BLaER1 treated with 17β-estradiol and CSF1 and Interleukin-3, amounts not matched to agents 10 nM and 100 nM (cell line): ENCODE measurements around the gene RNF213.
A peak's percentile ranks its signal among the peaks of the same experiment; 100 is the strongest.
"Not testable (repeated sequence)": the region's sequence is repeated elsewhere in the genome, so short reads cannot be mapped to it uniquely, and the experiment has no call there.

Experiments
- H3K27ac ChIP-seq, 11 experiments: shearing (Covaris generic); formaldehyde crosslinking; 2 replicates each; pipeline ENCODE4 v1.8.1; 2022
- H3K27me3 ChIP-seq, 11 experiments: shearing (Covaris generic); formaldehyde crosslinking; 2 replicates each; pipeline ENCODE4 v1.8.1; 2022
- H3K36me3 ChIP-seq, 11 experiments: shearing (Covaris generic); formaldehyde crosslinking; 2 replicates each; pipeline ENCODE4 v1.8.1; 2022
- H3K4me1 ChIP-seq, 10 experiments: shearing (Covaris generic); formaldehyde crosslinking; 2 replicates each; pipeline ENCODE4 v1.8.1; 2022
- H3K4me2 ChIP-seq, 11 experiments: shearing (Covaris generic); formaldehyde crosslinking; 2 replicates each; pipeline ENCODE4 v1.8.1; 2022
- H3K4me3 ChIP-seq, 10 experiments: shearing (Covaris generic); formaldehyde crosslinking; 2 replicates each; pipeline ENCODE4 v1.8.1; 2022
- H3K9ac ChIP-seq, 11 experiments: shearing (Covaris generic); formaldehyde crosslinking; 2 replicates each; pipeline ENCODE4 v1.8.1; 2022
- H3K9me3 ChIP-seq, 11 experiments: shearing (Covaris generic); formaldehyde crosslinking; replicated peaks in 1 of 11; 2 replicates each; pipeline ENCODE4 v1.8.1; 2022
- H4K20me1 ChIP-seq, 11 experiments: shearing (Covaris generic); formaldehyde crosslinking; 2 replicates each; pipeline ENCODE4 v1.8.1; 2022
- Cebpa-rat ChIP-seq, 11 experiments: shearing (Covaris generic); IDR thresholded peaks; 2 replicates each; pipeline ENCODE4 v1.8.1; 2022

The RNF213 gene

DNA sequence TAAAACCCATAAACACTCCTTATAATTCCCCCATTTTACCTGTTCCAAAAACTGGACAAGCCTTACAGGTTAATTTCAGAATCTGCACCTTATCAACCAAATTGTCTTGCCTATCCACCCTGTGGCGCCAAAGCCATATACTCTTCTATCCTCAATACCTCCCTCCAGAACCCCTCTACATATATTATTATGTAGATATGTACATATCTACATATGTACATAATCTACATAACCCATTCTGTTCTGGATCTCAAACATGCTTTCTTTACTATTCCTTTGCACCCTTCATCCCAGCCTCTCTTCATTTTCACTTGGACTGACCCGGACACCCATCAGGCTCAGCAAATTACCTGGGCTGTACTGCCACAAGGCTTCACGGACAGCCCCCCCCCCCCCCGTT, 142.3 kb downstream of the RNF213 start:
- Histone ChIP-seq H3K9ac (no peak overlapping the region), H3K27me3 (no peaks in the 10 kb centered on the region), H4K20me1 (no peaks in the 10 kb centered on the region), H3K27ac (no peak overlapping the region), H3K4me1 (peaks cover 16 to 28% (median 26%) of the 10 kb centered on the region in 10 experiments; a peak in 19 of 20 replicates), H3K36me3 (no peaks in the 10 kb centered on the region), H3K4me2 (no peak overlapping the region), H3K9me3 (peaks cover 0 to 27% (median 5%) of the 10 kb centered on the region in 11 experiments; a peak in 8 of 22 replicates), H3K4me3 (no peak overlapping the region)
- TF ChIP-seq Cebpa-rat (IDR thresholded peaks at IDR 0.05), result no peak

- Histone ChIP-seq H3K9me3 (peaks cover 0 to 15% (median 5%) of the 10 kb centered on the region in 11 experiments; a peak in 6 of 22 replicates), H3K36me3 (no peaks in the 10 kb centered on the region), H3K4me2 (no peak overlapping the region), H3K4me3 (no peak overlapping the region), H3K27ac (no peak overlapping the region), H3K4me1 (no peaks in the 10 kb centered on the region), H3K27me3 (peaks cover 0 to 8% (median 5%) of the 10 kb centered on the region in 11 experiments; a peak in 7 of 22 replicates), H4K20me1 (no peaks in the 10 kb centered on the region), H3K9ac (no peak overlapping the region)
- TF ChIP-seq Cebpa-rat (IDR thresholded peaks at IDR 0.05), result no peak
Observed at GRCh38 chr17:80406146-80406545, 145.5 kb downstream of the RNF213 start.

DNA sequence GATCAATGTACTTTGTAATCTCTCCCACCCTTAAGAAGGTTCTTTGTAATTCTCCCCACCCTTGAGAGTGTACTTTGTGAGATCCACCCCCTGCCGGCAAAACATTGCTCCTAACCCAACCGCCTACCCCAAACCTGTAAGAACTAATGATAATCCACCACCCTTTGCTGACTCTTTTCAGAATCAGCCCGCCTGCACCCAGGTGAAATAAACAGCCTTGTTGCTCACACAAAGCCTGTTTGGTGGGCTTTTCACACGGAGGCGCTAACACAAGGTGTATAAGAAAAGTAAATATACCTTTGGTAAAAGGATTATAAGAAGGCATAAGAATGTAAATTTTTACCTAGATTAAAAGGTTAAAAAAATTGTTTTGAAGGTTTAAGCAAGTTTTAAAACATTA, 147.3 kb downstream of the RNF213 start:
- H3K27me3 ChIP-seq, result peaks cover 0 to 25% (median 20%) of the 10 kb centered on the region in 11 experiments; a peak in 17 of 22 replicates
- H3K4me2 ChIP-seq, H3K36me3 ChIP-seq, H3K4me1 ChIP-seq, H3K9ac ChIP-seq, H3K9me3 ChIP-seq, H4K20me1 ChIP-seq, H3K4me3 ChIP-seq, H3K27ac ChIP-seq: not testable (repeated sequence)

DNA sequence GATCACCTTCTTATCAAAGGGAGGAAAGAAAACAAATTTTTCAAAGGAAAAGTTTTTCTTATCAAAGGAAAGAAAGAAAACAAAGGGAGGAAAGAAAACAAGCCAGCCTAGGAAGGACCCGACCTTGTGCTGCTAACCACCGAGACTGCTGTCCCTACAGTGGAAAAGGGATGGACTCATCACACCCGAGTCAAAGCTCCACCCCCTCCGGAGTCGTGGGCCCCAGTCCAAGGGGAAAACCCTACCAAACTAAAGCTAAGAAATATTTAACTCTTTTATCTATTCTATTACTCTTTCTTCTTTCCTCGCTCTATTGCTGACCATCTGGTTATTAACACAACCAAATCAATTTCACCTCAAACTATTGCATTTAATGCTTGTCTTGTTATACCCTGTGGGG, 148.2 kb downstream of the RNF213 start:
- Histone ChIP-seq H3K9ac (no peak overlapping the region), H3K9me3 (no peaks in the 10 kb centered on the region), H3K36me3 (no peaks in the 10 kb centered on the region), H3K27me3 (peaks cover 7 to 35% (median 30%) of the 10 kb centered on the region in 11 experiments), H3K4me2 (no peak overlapping the region), H3K4me1 (peaks cover 0 to 2% (median 0%) of the 10 kb centered on the region in 10 experiments; a peak in 3 of 20 replicates), H4K20me1 (no peaks in the 10 kb centered on the region; a peak in 1 of 22 replicates), H3K27ac (no peak overlapping the region), H3K4me3 (no peak overlapping the region)
- no peak for TF ChIP-seq Cebpa-rat (IDR thresholded peaks at IDR 0.05)

- no peaks in the 10 kb centered on the region; a peak in 2 of 22 replicates for H4K20me1 ChIP-seq
- peaks cover 14 to 42% (median 37%) of the 10 kb centered on the region in 11 experiments for H3K27me3 ChIP-seq
- no peak overlapping the region for H3K4me2 ChIP-seq
- no peaks in the 10 kb centered on the region for H3K9me3 ChIP-seq
- no peak for TF ChIP-seq Cebpa-rat (IDR thresholded peaks at IDR 0.05)
- H3K27ac ChIP-seq, result no peak overlapping the region
- peaks cover 5 to 9% (median 7%) of the 10 kb centered on the region in 10 experiments; a peak in 18 of 20 replicates for H3K4me1 ChIP-seq
- H3K36me3 ChIP-seq, result no peaks in the 10 kb centered on the region
- H3K4me3 ChIP-seq, result no peak overlapping the region
- H3K9ac ChIP-seq, result no peak overlapping the region
Observed at GRCh38 chr17:80409626-80410025, 149.0 kb downstream of the RNF213 start.

DNA sequence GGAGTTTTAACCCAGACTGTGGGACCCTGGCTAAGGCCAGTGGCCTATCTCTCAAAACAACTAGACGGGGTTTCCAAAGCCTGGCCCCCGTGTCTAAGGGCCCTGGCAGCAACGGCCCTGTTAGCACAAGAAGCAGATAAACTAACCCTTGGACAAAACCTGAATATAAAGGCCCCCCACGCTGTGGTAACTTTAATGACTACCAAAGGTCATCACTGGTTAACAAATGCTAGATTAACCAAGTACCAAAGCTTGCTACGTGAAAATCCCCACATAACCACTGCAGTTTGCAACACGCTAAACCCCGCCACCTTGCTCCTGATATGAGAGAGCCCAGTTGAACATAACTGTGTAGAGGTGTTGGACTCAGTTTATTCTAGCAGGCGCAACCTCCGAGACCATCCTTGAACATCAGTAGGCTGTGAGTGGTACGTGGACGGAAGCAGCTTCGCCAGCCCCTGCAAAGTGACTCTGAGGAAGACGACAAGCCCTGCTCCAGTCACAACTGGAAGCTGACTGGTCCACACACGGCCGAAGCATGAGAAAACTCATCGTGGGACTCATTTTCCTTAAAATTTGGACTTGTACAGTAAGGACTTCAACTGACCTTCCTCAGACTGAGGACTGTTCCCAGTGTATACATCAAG, 149.9 kb downstream of the RNF213 start:
- peaks cover 5 to 13% (median 8%) of the 10 kb centered on the region in 10 experiments; a peak in 18 of 20 replicates for H3K4me1 ChIP-seq
- not testable (repeated sequence) for H3K4me3 ChIP-seq, H3K9me3 ChIP-seq, H4K20me1 ChIP-seq, H3K9ac ChIP-seq, H3K4me2 ChIP-seq, H3K27ac ChIP-seq, H3K36me3 ChIP-seq
- peaks cover 16 to 49% (median 42%) of the 10 kb centered on the region in 11 experiments for H3K27me3 ChIP-seq

DNA sequence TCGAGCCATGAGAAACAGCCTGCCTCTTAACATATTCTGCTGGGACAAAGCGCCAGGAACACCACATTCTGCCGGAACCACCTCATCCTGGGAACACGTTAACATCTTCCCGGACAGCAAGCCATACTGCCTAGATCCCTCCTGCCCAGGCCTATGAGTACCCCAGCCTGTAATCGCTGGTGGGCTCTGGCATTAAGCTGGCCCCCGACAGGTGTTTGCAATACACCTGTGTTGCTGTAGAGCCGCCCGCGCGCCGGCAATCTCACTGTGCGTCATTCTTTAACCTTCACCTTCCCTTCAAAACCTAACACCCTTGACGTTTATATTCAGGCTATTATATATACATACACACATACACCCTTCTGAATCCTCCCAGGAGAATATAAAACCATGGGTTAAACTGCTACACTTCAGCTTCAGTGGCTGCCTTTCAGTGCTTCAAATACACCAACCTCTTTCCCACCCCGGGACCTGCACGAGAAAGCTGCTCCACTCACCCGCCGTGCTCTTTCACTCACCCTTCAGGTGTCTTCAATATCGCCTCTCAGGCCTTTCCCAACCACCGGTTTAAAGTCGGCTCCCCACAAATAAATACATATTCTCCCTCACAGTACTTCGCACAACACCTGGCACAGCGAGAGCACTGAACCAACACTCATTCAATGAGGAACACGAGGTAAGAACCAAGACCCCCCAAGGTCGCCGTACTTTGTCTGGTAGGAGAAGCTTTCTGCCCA, 153.3 kb downstream of the RNF213 start:
- H3K9ac ChIP-seq, result peak overlapping the region in 6 of 11 experiments; percentile 77 to 92 (median 86); a peak in 7 of 22 replicates
- H3K4me2 ChIP-seq, result peak overlapping the region; percentile 91 to 100 (median 99)
- H4K20me1 ChIP-seq, result peaks cover 0 to 22% (median 0%) of the 10 kb centered on the region in 11 experiments; a peak in 8 of 22 replicates
- peaks cover 13 to 25% (median 18%) of the 10 kb centered on the region in 10 experiments for H3K4me1 ChIP-seq
- H3K4me3 ChIP-seq, result peak overlapping the region; percentile 72 to 94 (median 82); a peak in 19 of 20 replicates
- H3K27me3 ChIP-seq, result peaks cover 16 to 46% (median 41%) of the 10 kb centered on the region in 11 experiments
- peaks cover 0 to 19% (median 11%) of the 10 kb centered on the region in 11 experiments; a peak in 13 of 22 replicates for H3K36me3 ChIP-seq
- TF ChIP-seq Cebpa-rat (IDR thresholded peaks at IDR 0.05), result no peak
- no peaks in the 10 kb centered on the region for H3K9me3 ChIP-seq
- H3K27ac ChIP-seq, result peak overlapping the region in 1 of 11 experiments; percentile 92; a peak in 1 of 22 replicates

DNA sequence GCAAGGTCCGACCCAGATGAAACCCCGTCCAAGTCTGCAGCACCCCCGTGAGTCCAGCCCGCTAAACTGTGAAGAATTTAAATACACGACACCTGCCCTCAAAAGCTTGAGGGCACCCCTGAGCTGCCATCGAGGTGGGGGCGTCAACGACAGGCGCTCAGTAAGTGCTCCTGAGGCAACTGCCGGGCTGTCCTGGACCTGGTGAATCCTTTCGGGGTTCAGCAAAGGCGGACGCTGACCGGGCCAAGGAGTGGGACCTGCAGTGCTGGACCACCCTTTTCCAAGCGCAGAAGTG, 153.8 kb downstream of the RNF213 start:
- peaks cover 13 to 28% (median 18%) of the 10 kb centered on the region in 10 experiments for H3K4me1 ChIP-seq
- H3K27ac ChIP-seq, result peak overlapping the region in 3 of 11 experiments; percentile 85 to 93 (median 92); a peak in 3 of 22 replicates
- TF ChIP-seq Cebpa-rat (IDR thresholded peaks at IDR 0.05), result no peak
- peak overlapping the region; percentile 72 to 94 (median 82) for H3K4me3 ChIP-seq
- peaks cover 16 to 46% (median 40%) of the 10 kb centered on the region in 11 experiments for H3K27me3 ChIP-seq
- H3K9me3 ChIP-seq, result no peaks in the 10 kb centered on the region
- H4K20me1 ChIP-seq, result peaks cover 0 to 27% (median 0%) of the 10 kb centered on the region in 11 experiments; a peak in 11 of 22 replicates
- peaks cover 0 to 22% (median 12%) of the 10 kb centered on the region in 11 experiments; a peak in 14 of 22 replicates for H3K36me3 ChIP-seq
- H3K4me2 ChIP-seq, result peak overlapping the region; percentile 91 to 100 (median 99)
- peak overlapping the region; percentile 73 to 92 (median 80) for H3K9ac ChIP-seq
